Dedifferentiated amniotic fluid mesenchymal stem cell (primary cell): ENCODE data around the gene TMEM272.

Experiments used
- DNase-seq: peaks from one replicate; pipeline ENCODE4 v3.0.0-alpha.2; 2016; ENCODE audit errors: extremely low spot score

TMEM272 gene

GRCh38 chr13:51781246-51782022 lies 63.5 kb downstream of the TMEM272 start:
- no peak for DNase-seq

GRCh38 chr13:51780099-51780498 lies 64.9 kb downstream of the TMEM272 start:
- no peak for DNase-seq

DNA sequence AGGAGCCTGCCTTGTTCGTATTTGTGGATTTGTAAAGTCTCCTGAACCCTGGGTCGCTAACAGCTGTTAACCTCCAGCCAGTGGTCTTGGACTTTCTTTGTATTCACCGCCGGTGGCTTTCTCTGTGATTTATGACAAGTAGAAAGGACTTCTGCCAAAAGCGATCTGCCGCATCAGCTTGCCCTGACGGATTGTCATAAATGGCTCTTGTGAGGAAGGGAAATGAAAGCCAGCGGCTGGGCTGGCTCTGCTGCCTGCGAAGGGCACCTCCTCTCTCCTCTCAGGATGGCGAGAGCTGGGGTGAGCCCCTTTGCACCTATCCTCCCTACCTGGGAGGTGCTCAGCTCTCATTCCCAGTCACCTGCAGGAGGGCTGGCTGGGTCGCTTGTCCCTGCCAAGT lies 66.6 kb downstream of the TMEM272 start:
- no peak for DNase-seq

GRCh38 chr13:51777921-51778320 lies 67.1 kb downstream of the TMEM272 start:
- no peak for DNase-seq

GRCh38 chr13:51776179-51776578 lies 68.8 kb downstream of the TMEM272 start:
- no peak for DNase-seq

DNA sequence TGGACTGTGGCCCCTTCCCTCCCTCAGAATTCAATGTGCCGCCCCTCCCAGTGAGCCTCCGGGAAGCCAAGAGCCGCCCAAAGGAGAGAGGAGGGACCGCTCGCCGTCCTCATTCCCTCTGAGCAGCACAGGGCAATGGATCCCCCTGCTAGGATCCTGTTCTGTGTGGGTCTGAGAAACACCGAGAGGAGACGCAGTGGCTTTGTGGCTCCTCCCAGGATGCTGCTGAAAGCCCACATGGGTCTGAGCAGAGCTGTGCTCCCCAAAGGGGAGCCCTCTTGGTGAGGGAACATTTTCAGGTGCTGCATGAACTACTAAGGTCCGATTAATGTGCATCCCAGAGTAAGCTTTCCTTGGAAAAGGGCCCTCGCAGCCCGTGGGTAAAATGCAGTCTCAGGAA lies 71.5 kb downstream of the TMEM272 start:
- no peak for DNase-seq

DNA sequence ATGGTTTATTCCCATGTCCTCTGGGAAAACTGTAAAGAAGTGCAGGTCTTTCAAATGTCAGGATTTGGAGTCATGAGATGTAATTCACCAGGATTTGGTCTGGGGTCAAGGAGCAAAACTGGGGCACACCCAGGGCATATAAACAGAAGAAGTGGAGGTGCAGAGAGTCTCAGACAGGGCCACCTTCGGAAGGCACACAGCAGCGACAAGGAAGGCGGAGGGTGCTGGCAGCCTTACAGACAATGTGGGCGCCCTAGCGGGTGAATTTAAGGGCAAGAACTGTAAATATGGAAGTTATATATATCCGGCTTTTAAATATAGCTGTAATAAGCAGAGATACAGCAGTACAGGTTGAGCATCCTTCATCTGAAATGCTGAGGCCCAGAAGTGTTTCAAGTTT lies 72.2 kb downstream of the TMEM272 start:
- DNase-seq, result no peak

DNA sequence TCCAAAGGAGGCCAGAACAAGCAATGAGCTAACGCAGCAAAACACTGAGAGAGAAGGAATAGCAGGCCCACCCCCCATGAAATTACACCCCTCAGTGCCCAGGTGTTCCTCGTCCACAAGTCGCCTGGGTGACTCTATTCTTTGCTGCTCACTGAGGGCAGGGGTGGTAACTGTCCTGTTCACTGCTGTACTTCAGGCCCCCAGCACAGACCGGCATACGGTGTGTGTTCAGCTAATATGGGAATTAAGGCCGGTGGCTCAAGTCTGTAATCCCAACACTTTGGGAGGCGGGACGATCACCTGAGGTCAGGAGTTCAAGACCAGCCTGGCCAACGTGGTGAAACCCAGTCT lies 72.9 kb downstream of the TMEM272 start:
- DNase-seq, result no peak

DNA sequence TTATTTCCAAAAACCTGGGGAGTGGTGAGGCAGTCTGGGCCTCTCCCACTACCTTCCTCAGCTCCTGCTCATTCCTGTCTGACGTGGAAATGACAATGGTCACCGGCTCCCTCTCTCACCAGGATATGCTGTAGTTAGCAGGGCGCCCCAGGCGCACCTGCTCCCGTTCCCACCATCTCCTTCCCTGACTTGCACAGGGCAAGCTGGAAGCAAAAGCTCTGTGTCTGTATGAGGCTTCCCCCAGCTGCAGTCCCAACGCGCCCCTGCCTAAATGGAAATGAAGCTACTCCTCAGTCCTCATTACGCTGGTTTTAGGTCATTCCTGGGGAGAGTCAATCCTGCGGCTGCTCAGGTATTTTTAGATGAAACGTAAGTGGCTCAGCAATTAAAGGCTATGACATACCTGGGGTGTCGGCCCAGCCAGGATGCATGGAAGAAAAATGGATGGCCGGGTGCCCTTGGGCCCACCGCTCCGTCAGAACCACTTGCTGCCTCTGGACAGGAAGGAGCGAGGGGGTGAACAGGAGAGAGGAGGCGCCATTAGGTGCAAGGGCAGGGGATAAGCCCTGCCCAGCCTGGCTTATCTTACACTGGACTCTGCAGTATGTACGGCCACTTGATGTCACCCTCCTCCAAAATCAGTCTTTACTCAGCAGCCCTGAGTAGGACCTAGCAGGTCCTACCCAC lies 73.4 kb downstream of the TMEM272 start:
- no peak for DNase-seq

DNA sequence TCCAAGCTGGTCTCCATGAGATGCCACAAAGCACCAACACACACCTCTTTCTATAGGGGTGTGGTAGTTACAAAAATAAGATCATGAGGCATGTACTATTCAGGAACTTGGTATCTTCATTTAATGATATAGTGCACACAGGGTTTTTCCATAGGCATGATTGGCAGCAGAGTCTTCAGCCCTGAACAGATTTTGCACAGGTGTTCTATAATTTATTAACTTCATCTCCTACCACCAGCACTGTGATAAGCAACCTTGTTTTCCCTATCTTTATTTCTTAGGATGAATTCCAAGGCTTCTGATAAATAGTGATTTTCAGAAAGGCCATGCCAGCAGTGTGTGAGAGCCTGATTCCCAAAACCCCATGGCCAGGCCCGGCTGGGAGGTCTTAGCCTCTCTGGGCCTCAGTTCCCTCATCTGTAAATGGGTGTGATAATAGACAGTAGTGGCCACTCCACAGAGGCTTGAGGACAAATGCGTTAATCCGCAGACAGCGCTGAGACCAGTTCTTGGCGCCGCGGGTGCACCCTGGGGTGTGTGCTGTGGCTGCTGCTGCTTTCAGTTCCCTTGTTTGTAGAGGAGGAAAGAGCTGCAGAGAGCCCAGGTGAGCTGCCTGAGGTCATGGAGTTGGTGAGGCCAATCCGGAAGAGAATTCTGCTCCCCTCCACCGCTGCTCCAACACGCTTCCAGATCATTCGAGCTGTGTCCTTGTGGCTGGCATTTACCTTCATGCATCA lies 74.1 kb downstream of the TMEM272 start:
- DNase-seq, result no peak

DNA sequence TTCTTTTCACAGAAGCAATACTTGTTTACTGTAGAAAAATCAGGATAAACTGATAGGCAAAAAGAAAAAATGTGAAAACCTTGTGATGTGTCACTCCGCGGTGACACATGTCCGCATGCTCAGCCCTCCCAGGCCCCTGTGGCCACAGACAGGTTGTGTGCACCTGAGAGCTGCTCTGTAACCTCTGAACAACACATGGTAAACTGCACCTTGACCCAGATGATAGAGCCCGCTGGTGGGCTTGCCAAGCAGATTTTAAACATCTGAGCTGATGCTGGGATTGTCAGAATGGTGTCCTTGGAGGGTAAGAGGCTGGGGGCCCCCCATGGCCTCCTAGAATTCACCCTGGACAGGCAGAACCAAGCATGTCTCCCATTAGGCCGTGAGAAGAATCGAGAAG lies 74.8 kb downstream of the TMEM272 start:
- no peak for DNase-seq

GRCh38 chr13:51769455-51770127 lies 75.4 kb downstream of the TMEM272 start:
- DNase-seq, result no peak

DNA sequence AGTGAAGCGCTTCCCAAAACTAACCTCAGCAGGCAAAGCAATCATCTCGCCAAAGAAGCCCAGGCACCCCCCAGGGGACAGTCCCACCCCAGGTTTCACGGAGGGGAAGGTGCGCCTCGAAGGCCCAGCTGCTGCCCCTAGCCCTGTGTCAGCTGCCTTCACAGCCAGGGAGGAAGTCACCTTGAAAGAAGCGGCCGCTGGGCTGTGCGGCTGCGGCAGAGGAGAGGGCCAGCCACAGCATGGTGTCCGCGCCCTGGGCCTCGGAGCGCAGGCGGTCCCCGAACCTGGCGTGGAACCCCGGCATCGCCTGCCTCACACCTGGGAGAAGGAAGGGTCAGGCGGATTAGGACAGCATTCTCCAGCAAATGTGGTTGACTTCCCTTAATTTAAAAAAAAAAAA lies 76.0 kb downstream of the TMEM272 start:
- DNase-seq, result no peak

GRCh38 chr13:51768378-51768921 lies 76.5 kb downstream of the TMEM272 start:
- no peak for DNase-seq

- no peak for DNase-seq
These were observed 77.9 kb downstream of the TMEM272 start for GRCh38 chr13:51767100-51767499.

DNA sequence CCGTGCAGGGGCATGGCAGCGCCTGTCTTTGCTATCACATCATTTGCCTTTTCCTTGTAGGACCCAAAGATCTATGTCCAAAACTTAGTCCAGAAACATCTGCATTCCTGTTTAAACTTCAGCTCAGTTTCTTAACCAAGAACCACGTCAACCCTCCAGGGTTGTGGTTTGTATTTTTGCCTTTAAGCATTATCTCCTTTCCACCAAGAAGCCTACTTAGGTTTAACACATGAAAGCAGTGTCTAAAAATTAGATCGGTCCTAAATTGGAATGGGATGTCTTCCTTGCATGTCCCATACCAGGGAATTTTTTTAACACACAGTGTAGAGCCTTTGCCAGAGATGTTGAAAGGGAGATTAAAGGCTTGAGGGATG lies 79.8 kb downstream of the TMEM272 start:
- no peak for DNase-seq

DNA sequence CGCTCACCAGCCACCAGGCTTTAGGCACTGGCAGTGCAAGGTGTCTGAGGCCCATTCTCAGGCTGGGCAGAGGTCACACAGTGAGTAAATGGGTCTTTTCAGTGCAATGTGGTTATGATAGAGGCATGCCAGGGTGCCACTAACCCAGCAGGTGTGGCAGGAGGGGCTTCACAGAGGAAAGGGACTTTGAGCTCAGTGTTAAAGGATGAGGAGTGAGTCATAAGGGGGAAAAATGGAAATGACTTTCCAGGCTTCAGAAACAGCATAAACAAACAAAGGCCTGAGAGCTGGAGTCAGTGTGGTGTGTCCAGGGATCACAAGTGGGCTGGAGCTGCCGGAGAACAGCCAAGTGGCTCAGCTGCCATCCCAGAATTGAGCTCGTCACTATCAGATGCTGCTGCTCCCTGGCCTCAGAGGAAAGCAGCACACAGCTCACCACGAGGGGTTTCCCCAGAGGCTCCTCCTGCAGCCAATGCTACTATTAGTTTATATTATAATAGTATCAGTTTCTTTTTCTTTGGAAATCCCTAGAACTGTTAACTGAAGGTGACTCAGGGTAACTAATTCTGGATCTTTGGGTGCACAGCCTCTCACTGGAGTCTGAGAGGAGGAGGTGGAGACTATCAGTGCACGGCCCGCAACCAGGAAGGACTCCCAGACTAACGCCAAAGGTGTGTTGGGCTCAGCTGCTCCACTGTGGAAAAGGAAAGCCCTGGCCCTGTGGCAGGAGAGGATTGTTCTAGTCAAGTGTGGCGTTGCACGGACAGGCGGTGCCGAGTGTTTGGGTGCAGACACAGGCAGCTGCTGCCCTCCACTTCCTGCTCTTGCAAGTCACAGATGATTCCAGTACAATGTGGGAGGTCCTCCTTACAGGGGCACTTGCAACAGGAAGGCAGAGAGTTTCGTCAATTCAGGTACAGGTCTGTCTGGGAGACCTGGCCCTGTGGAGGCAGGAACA lies 80.5 kb downstream of the TMEM272 start:
- peak; percentile 57 for DNase-seq

DNA sequence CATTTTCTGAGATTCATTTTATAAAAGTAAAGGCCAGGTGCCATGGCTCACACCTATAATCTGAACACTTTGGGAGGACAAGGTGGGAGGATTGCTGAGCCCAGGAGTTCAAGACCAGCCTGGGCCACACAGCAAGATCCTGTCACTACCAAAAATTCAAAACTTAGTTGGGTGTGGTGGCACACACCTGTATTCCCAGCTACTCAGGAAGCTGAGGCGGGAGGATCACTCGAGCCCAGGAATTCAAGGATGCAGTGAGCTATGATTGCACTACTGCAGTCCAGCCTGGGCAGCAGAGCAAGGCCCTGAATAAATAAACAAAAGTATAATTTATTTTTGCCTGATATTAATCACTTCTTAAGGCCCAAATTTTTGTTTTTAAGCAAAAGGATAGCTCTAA lies 81.5 kb downstream of the TMEM272 start:
- no peak for DNase-seq
